ENCODE measurements around the gene TNS4.

Gene TNS4

GRCh38 chr17:40470932-40471828, 30.2 kb downstream of the TNS4 start:
- DNase-seq: no peak

- no peak for DNase-seq
Measured at GRCh38 chr17:40469805-40470675, 31.4 kb downstream of the TNS4 start.

- no peak for DNase-seq
Measured at GRCh38 chr17:40468560-40468959, 32.9 kb downstream of the TNS4 start.

- DNase-seq: no peak
Measured at GRCh38 chr17:40467281-40467867, 34.0 kb downstream of the TNS4 start.

- DNase-seq: no peak
Measured at GRCh38 chr17:40466298-40466971, 35.0 kb downstream of the TNS4 start.

- DNase-seq: no peak
Measured at GRCh38 chr17:40464392-40464855, 37.0 kb downstream of the TNS4 start.

GRCh38 chr17:40463122-40463550, 38.3 kb downstream of the TNS4 start:
- DNase-seq: no peak

- DNase-seq: no peak
Measured at GRCh38 chr17:40462343-40463121, 38.9 kb downstream of the TNS4 start.

GRCh38 chr17:40461732-40462342, 39.6 kb downstream of the TNS4 start:
- no peak for DNase-seq

- DNase-seq: no peak
Measured at GRCh38 chr17:40460968-40461731, 40.3 kb downstream of the TNS4 start.

- DNase-seq: no peak
Measured at GRCh38 chr17:40460604-40460967, 40.8 kb downstream of the TNS4 start.

GRCh38 chr17:40459636-40460603, 41.5 kb downstream of the TNS4 start:
- DNase-seq: no peak

GRCh38 chr17:40458851-40459482, 42.5 kb downstream of the TNS4 start:
- no peak for DNase-seq

GRCh38 chr17:40457964-40458791, 43.2 kb downstream of the TNS4 start:
- no peak for DNase-seq

GRCh38 chr17:40457369-40457768, 44.1 kb downstream of the TNS4 start:
- DNase-seq: no peak

- no peak for DNase-seq
Measured at GRCh38 chr17:40456396-40456951, 44.9 kb downstream of the TNS4 start.

GRCh38 chr17:40454613-40454995, 46.8 kb downstream of the TNS4 start:
- no peak for DNase-seq
